Inflammatory macrophage treated with lipopolysaccharide for 1 hour (primary cell): Measurements from ENCODE around the gene PYGB.
A peak's percentile ranks its signal among the peaks of the same experiment; 100 is the strongest.
"Not testable (repeated sequence)": the region's sequence is repeated elsewhere in the genome, so short reads cannot be mapped to it uniquely, and the experiment has no call there.

Source experiments
- DNase-seq, 2 donors: peaks; one replicate each; pipeline ENCODE4 v3.0.0-alpha.2; 2020 to 2022

PYGB gene

GRCh38 chr20:25249198-25249931 is 1.5 kb downstream of the PYGB start:
- no peak for DNase-seq

GRCh38 chr20:25250508-25250907 is 2.6 kb downstream of the PYGB start:
- no peak for DNase-seq

GRCh38 chr20:25251019-25251418 is 3.1 kb downstream of the PYGB start:
- no peak for DNase-seq

GRCh38 chr20:25251558-25251957 is 3.7 kb downstream of the PYGB start:
- DNase-seq, result no peak

GRCh38 chr20:25252230-25252651 is 4.4 kb downstream of the PYGB start:
- no peak for DNase-seq

GRCh38 chr20:25252686-25253421 is 5.0 kb downstream of the PYGB start:
- DNase-seq, result no peak

- DNase-seq, result peak; percentile 63 to 81
Measured at GRCh38 chr20:25253606-25254275, 5.9 kb downstream of the PYGB start.

- DNase-seq, result no peak
Measured at GRCh38 chr20:25254571-25254970, 6.7 kb downstream of the PYGB start.

- peak; percentile 20 to 30 for DNase-seq
Measured at GRCh38 chr20:25254986-25255680, 7.2 kb downstream of the PYGB start.

- DNase-seq, result no peak
Measured at GRCh38 chr20:25256226-25256859, 8.5 kb downstream of the PYGB start.

- DNase-seq, result no peak
Measured at GRCh38 chr20:25257130-25257529, 9.2 kb downstream of the PYGB start.

- DNase-seq, result no peak
Measured at GRCh38 chr20:25257756-25258475, 10.0 kb downstream of the PYGB start.

GRCh38 chr20:25258476-25258805 is 10.6 kb downstream of the PYGB start:
- no peak for DNase-seq

GRCh38 chr20:25258828-25259227 is 10.9 kb downstream of the PYGB start:
- DNase-seq, result no peak

- no peak for DNase-seq
Measured at GRCh38 chr20:25259358-25259757, 11.5 kb downstream of the PYGB start.

- no peak for DNase-seq
Measured at GRCh38 chr20:25259788-25260254, 11.9 kb downstream of the PYGB start.

GRCh38 chr20:25260770-25261437 is 13.0 kb downstream of the PYGB start:
- not testable (repeated sequence) for DNase-seq

GRCh38 chr20:25269057-25269832 is 21.4 kb downstream of the PYGB start:
- no peak for DNase-seq

GRCh38 chr20:25269833-25270170 is 21.9 kb downstream of the PYGB start:
- DNase-seq, result no peak

GRCh38 chr20:25270829-25271251 is 23.0 kb downstream of the PYGB start:
- DNase-seq, result no peak
